RWPE1 (cell line): ENCODE measurements around the gene LIMK1.

Experiments used
- CTCF ChIA-PET: fragments of 350-600 bp; sonication (Branson Sonifier 250); formaldehyde crosslinking; extraction: SDS; loops from one replicate; lab custom pipeline; 2021; lab: Yijun Ruan, JAX
- POLR2A ChIA-PET: fragments of 400-600 bp; formaldehyde crosslinking; extraction: SDS; loops from one replicate; lab custom pipeline; 2020; ENCODE audit warnings: antibody characterized with exemption; ENCODE audit not compliant: low non-redundant PET; lab: Yijun Ruan, JAX
- DNase-seq: peaks from one replicate; pipeline ENCODE4 v3.0.0; 2012; ENCODE audit warnings: low spot score
- H3K27ac ChIP-seq: fragments of 450-650 bp; 2 replicates; pipeline ENCODE4 v1.5.1; 2017
- CTCF ChIP-seq: fragments of 450-650 bp; conservative IDR thresholded peaks from 2 replicates; pipeline ENCODE4 v1.5.1; 2017; ENCODE audit warnings: low read depth, mild to moderate bottlenecking

The LIMK1 gene

GRCh38 chr7:74078461-74078860 lies 5.1 kb upstream of the LIMK1 start:
- POLR2A ChIA-PET = interaction anchor here (0.7 kb wide), 1 partner anchor 43 kb away, joined by 3 read pairs; no protein-coding TSS in a partner anchor
- H3K27ac ChIP-seq = peak overlapping the region; percentile 89
- DNase-seq = no peak
- CTCF ChIA-PET = interaction anchor here (0.7 kb wide), 1 partner anchor 134 kb away, joined by 4 read pairs; no protein-coding TSS in a partner anchor
- no peak for TF ChIP-seq CTCF

GRCh38 chr7:74082770-74083116 lies 861 bp upstream of the LIMK1 start:
- TF ChIP-seq CTCF = no peak
- ChIA-PET CTCF (interaction anchor here (1.6 kb wide), 1 partner anchor 124 kb away, joined by 7 read pairs; no protein-coding TSS in a partner anchor), POLR2A (no interaction called here)
- H3K27ac ChIP-seq = peak overlapping the region; percentile 85
- no peak for DNase-seq

DNA sequence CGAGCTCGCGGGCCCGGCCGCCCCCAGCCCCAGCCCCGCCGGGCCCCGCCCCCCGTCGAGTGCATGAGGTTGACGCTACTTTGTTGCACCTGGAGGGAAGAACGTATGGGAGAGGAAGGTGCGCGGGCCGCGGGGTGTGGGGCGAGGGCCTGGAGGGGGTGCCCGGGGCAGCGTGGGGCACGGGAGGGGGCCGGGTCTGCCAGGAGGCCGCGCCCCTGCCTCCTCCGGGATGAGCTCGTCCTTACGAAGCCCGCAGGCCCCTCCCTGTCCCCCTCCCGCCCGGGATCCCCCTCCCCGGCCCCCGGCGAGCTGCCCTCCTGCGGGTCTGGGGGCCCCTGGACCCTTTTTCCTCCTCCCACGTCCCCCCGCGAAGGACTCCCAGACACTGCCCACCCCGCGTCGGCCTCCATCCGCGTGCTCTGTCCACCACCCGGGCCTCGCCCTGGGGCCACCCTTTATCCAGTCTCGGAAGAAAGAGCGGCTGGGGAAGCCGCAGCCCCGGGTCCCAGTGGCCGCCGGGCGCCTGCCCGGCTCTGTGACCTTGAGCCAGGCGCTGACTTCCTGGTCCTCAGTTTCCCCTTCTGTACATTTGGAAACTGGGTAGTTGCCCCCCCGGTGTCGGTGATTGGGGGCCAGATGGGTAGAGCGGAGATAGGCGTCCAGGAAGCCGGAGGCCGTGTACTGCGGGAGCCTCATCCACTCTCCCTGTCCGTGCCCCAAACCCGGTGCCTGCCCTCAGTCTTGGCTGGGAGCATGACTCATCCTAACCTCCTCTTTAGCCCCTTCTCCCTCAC lies 521 bp downstream of the LIMK1 start:
- no peak for TF ChIP-seq CTCF
- POLR2A ChIA-PET = no interaction called here
- CTCF ChIA-PET = interaction anchor here (1.6 kb wide), 1 partner anchor 122 kb away, joined by 7 read pairs; no protein-coding TSS in a partner anchor
- H3K27ac ChIP-seq = peak overlapping the region; percentile 85
- peak; percentile 60 for DNase-seq

GRCh38 chr7:74084722-74085578 lies 1.3 kb downstream of the LIMK1 start:
- ChIA-PET CTCF (no interaction called here), POLR2A (interaction anchor here (0.5 to 0.6 kb wide), 2 partner anchors 121 to 156 kb away, joined by 4 read pairs; no protein-coding TSS in a partner anchor)
- H3K27ac ChIP-seq = peak overlapping the region; percentile 85
- TF ChIP-seq CTCF = no peak
- DNase-seq = no peak

- POLR2A ChIA-PET = no interaction called here
- CTCF ChIA-PET = no interaction called here
Observed at GRCh38 chr7:74087791-74088453, 4.3 kb downstream of the LIMK1 start.

More at GRCh38 chr7:74087791-74088453, 4.3 kb downstream of the LIMK1 start:
- no peak for DNase-seq
- no peak for TF ChIP-seq CTCF
- no peak overlapping the region; the same call in 1 of the 2 replicates for H3K27ac ChIP-seq
